ENCODE results near the gene SMIM13.

The SMIM13 gene

DNA sequence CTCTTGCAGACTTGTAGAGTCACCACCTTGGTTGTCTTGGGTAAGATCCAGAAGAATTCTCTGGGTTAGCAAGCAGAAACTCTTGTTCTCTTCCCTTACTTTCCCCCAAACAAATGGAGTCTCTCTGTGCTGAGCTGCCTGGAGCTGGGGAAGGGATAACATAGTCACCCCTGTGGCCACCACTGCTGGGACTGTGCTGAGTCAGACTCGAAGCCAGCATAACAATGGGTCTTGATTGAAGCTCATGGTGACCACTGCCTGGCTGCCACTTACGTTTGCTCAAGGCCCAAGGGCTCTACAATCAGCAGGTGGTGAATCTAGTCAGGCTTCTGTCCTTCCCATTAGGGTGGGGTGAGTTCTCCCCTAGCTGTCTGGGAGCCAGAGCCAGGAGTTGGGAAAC, 33.2 kb downstream of the SMIM13 start:
- H3K27ac Mint-ChIP-seq = no peak overlapping the region
- peaks cover 17% of the 10 kb centered on the region for H3K36me3 Mint-ChIP-seq (ENCODE audit: low read depth)
- H3K4me3 Mint-ChIP-seq = no peak overlapping the region
- no peaks in the 10 kb centered on the region for H3K9me3 Mint-ChIP-seq
- H3K27me3 Mint-ChIP-seq = no peaks in the 10 kb centered on the region
- peaks cover 27% of the 10 kb centered on the region for H3K4me1 Mint-ChIP-seq (ENCODE audit: low read depth)

- Mint-ChIP-seq H3K27me3 (no peaks in the 10 kb centered on the region), H3K27ac (no peak overlapping the region), H3K4me3 (no peak overlapping the region), H3K4me1 (ENCODE audit: low read depth) (peaks cover 12% of the 10 kb centered on the region), H3K9me3 (no peaks in the 10 kb centered on the region), H3K36me3 (ENCODE audit: low read depth) (peaks cover 17% of the 10 kb centered on the region)
Measured at GRCh38 chr6:11128608-11129007, 35.0 kb downstream of the SMIM13 start.

- Mint-ChIP-seq H3K27me3 (no peaks in the 10 kb centered on the region), H3K36me3 (ENCODE audit: low read depth) (peaks cover 26% of the 10 kb centered on the region), H3K4me1 (ENCODE audit: low read depth) (peaks cover 15% of the 10 kb centered on the region), H3K9me3 (no peaks in the 10 kb centered on the region), H3K4me3 (no peak overlapping the region), H3K27ac (no peak overlapping the region)
Measured at GRCh38 chr6:11129908-11130565, 36.4 kb downstream of the SMIM13 start.

DNA sequence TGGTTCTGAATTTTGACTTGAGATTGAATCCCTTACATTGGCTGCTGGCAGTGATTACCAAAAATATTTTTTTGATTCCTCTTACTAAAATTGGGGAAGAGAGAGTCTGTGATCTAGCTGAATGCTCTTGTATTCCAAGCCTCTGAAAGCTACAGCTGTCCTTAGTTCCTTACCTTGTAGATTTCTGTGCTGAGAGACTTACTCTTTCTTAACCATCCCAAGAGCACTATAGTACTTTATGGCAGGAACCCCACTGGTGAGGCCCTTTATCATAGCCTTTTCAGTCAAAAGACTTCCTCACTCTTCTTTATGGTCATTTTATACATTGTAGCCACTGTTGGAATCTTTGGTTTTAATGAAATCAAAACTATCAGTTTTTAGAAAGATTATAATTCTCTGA, 37.0 kb downstream of the SMIM13 start:
- Mint-ChIP-seq H3K4me1 (ENCODE audit: low read depth) (peaks cover 16% of the 10 kb centered on the region), H3K27ac (no peak overlapping the region), H3K36me3 (ENCODE audit: low read depth) (peaks cover 30% of the 10 kb centered on the region), H3K27me3 (no peaks in the 10 kb centered on the region), H3K4me3 (no peak overlapping the region), H3K9me3 (no peaks in the 10 kb centered on the region)

DNA sequence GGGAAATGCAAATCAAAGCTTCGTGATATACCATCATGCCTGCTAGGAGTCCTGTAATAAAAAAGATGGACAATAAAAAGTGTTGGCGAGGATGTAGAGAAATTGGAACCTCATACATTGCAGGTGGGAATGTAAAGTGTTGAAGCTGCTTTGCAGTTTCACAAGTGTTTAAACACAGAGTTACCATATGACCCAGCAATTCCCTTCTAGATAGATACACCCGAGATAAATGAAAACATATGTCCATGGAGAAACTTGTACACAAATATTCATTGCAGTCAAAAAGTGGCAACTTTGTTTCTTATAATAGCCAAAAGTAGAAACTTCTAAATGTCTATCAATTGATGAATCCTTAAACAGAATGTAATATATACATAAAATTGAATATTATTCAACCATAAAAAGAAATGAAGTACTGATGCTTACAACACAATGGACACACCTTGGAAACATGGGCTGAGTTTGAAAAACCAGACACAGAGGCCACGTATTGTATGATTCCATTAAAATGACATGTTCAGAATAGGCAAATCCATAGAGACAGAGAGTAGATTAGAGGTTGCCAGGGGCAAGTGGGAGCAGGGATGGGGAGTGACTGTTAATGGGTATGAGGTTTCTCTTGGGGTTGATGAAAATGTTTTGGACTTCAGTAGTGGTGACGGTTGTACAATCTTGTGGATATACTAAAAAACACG, 38.7 kb downstream of the SMIM13 start:
- Mint-ChIP-seq H3K4me3 (no peak overlapping the region), H3K27me3 (no peaks in the 10 kb centered on the region), H3K4me1 (ENCODE audit: low read depth) (peaks cover 16% of the 10 kb centered on the region), H3K36me3 (ENCODE audit: low read depth) (peaks cover 22% of the 10 kb centered on the region), H3K9me3 (no peaks in the 10 kb centered on the region), H3K27ac (no peak overlapping the region)

DNA sequence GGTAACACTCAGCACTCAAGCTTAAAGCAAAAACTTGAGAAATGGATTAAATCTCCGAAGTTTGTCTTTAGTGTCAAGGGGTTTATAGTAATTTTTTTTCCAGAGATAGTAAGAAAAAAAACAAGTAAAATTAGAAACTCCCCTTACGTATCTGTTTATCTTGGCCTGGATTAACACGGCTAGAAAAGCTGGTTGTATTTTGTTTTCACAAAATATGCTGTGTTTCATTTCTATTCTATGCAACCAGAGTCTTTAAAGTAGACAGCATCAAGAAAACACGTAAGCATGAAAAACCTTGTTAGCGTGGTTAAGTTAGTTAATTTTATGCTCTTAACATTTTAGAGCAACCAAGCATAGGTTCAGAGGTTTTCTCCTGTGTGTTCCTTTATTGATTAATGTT, 39.6 kb downstream of the SMIM13 start:
- Mint-ChIP-seq H3K27me3 (no peaks in the 10 kb centered on the region), H3K36me3 (ENCODE audit: low read depth) (peaks cover 19% of the 10 kb centered on the region), H3K27ac (no peak overlapping the region), H3K9me3 (no peaks in the 10 kb centered on the region), H3K4me1 (ENCODE audit: low read depth) (peaks cover 16% of the 10 kb centered on the region), H3K4me3 (no peak overlapping the region)

GRCh38 chr6:11136809-11137208, 43.2 kb downstream of the SMIM13 start:
- peaks cover 28% of the 10 kb centered on the region for H3K4me1 Mint-ChIP-seq (ENCODE audit: low read depth)
- H3K27me3 Mint-ChIP-seq = no peaks in the 10 kb centered on the region
- H3K9me3 Mint-ChIP-seq = no peaks in the 10 kb centered on the region
- no peak overlapping the region for H3K27ac Mint-ChIP-seq
- no peak overlapping the region for H3K4me3 Mint-ChIP-seq
- H3K36me3 Mint-ChIP-seq (ENCODE audit: low read depth) = peaks cover 24% of the 10 kb centered on the region

- peak overlapping the region; percentile 25 for H3K4me3 Mint-ChIP-seq
- no peaks in the 10 kb centered on the region for H3K9me3 Mint-ChIP-seq
- peaks cover 22% of the 10 kb centered on the region for H3K36me3 Mint-ChIP-seq (ENCODE audit: low read depth)
- no peaks in the 10 kb centered on the region for H3K27me3 Mint-ChIP-seq
- H3K4me1 Mint-ChIP-seq (ENCODE audit: low read depth) = peaks cover 37% of the 10 kb centered on the region
- H3K27ac Mint-ChIP-seq = peak overlapping the region; percentile 89
Measured at GRCh38 chr6:11139051-11139960, 45.7 kb downstream of the SMIM13 start.

- H3K4me3 Mint-ChIP-seq = no peak overlapping the region
- H3K4me1 Mint-ChIP-seq (ENCODE audit: low read depth) = peaks cover 38% of the 10 kb centered on the region
- H3K27me3 Mint-ChIP-seq = no peaks in the 10 kb centered on the region
- H3K36me3 Mint-ChIP-seq (ENCODE audit: low read depth) = peaks cover 15% of the 10 kb centered on the region
- no peaks in the 10 kb centered on the region for H3K9me3 Mint-ChIP-seq
- H3K27ac Mint-ChIP-seq = no peak overlapping the region
Measured at GRCh38 chr6:11140056-11140455, 46.4 kb downstream of the SMIM13 start.

DNA sequence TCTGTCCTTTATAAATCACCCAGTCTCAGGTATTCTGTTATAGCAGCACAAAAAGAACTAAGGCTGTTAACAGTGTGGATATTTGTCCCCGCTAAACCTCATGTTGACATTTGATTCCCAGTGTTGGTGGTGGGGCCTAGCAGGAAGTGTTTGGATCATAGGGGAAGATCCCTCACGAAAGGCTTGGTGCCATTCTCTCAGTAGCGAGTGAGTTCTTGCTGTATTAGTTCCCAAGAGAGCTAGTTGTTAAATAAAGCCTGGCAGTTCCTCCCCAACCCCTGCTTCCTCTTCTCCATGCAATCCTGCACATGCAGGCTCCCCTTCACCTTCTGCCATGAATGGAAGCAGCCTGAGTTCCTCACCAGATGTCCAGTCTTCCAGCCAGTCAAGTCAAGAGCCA, 47.7 kb downstream of the SMIM13 start:
- H3K27ac Mint-ChIP-seq = no peak overlapping the region
- peaks cover 37% of the 10 kb centered on the region for H3K4me1 Mint-ChIP-seq (ENCODE audit: low read depth)
- H3K9me3 Mint-ChIP-seq = no peaks in the 10 kb centered on the region
- no peaks in the 10 kb centered on the region for H3K27me3 Mint-ChIP-seq
- H3K4me3 Mint-ChIP-seq = no peak overlapping the region
- peaks cover 5% of the 10 kb centered on the region for H3K36me3 Mint-ChIP-seq (ENCODE audit: low read depth)

- Mint-ChIP-seq H3K27me3 (no peaks in the 10 kb centered on the region), H3K36me3 (ENCODE audit: low read depth) (peaks cover 5% of the 10 kb centered on the region), H3K4me3 (no peak overlapping the region), H3K27ac (no peak overlapping the region), H3K9me3 (no peaks in the 10 kb centered on the region), H3K4me1 (ENCODE audit: low read depth) (peaks cover 37% of the 10 kb centered on the region)
Measured at GRCh38 chr6:11142296-11143027, 48.8 kb downstream of the SMIM13 start.

DNA sequence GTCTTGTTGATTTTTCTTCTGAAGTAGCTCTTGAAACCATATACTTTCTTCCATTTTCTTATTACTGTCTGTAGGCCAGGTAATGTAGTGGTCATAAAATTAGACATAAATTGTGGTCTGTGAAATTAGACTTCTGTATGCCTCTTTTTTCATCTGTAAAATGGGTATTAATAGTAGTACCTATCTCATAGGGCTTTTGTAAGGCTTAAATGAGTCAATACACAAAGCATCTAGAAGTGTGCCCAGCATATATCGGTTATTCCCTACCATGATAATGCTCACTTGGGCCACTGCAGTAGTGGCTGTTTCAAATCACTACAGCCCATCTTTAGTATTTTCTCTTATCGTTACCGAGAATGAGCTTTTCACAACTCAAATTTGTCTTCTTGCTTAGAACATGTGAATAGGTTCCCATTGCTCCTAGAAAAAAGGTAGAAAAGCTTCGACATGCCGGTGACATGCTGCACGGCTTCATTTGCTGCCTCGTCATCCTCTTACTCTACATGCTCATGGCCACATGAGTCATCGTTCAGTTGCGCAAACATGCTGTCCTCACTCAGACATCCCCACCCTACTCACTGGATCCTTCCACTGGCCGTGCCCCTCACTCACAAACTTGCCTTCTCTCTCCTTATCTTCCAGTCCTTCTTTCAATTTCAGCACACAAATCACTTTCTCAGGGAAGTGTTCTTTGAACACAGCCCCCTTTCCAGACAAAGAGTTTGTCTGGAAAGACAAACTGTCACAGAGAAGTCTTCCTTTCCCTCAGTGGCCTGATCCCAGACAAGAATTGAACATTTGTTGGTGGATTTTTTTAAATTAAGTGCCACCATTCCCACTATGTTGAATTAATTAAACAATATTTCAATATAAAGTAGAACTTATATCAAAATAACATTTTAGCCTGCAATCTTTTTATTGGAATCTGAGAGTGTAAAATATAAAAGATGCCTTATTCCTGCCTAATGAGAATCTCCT, 50.0 kb downstream of the SMIM13 start:
- Mint-ChIP-seq H3K9me3 (no peaks in the 10 kb centered on the region), H3K27ac (peak overlapping the region; percentile 38), H3K27me3 (no peaks in the 10 kb centered on the region), H3K4me3 (no peak overlapping the region), H3K4me1 (ENCODE audit: low read depth) (peaks cover 33% of the 10 kb centered on the region), H3K36me3 (ENCODE audit: low read depth) (peaks cover 5% of the 10 kb centered on the region)

GRCh38 chr6:11144393-11144851, 50.8 kb downstream of the SMIM13 start:
- peaks cover 26% of the 10 kb centered on the region for H3K4me1 Mint-ChIP-seq (ENCODE audit: low read depth)
- no peaks in the 10 kb centered on the region for H3K9me3 Mint-ChIP-seq
- H3K27ac Mint-ChIP-seq = peak overlapping the region; percentile 0
- H3K4me3 Mint-ChIP-seq = no peak overlapping the region
- no peaks in the 10 kb centered on the region for H3K36me3 Mint-ChIP-seq (ENCODE audit: low read depth)
- no peaks in the 10 kb centered on the region for H3K27me3 Mint-ChIP-seq

Data from stimulated activated naive CD8-positive, alpha-beta T cell treated with anti-CD3 and anti-CD28 coated beads, Interleukin-15, Interleukin-2, amounts not matched to agents 100 ng/mL and 50 ng/mL, for 24 hours (primary cell).